H1 (cell line): Measurements from ENCODE around the gene ELOA. TPM values are rescaled to one million over a fixed set of nuclear protein-coding genes. Genes with fewer than 3 reads are reported as not detected.

Source experiments
- CTCF ChIA-PET: fragments of 300-600 bp; sonication (Branson Sonifier 250); formaldehyde crosslinking; loops from one replicate; lab custom pipeline; 2021; ENCODE audit not compliant: partially characterized antibody; lab: Charles Lee
- POLR2A ChIA-PET: fragments of 300-600 bp; sonication (Branson Sonifier 250); formaldehyde crosslinking; loops from one replicate; lab custom pipeline; 2021; ENCODE audit warnings: inconsistent platforms; ENCODE audit not compliant: partially characterized antibody; lab: Charles Lee
- DNase-seq, 2 experiments: peaks; one replicate each; pipeline versions ENCODE4 v3.0.0 to v3.0.0-alpha.2; 2010 to 2022; ENCODE audit warnings: low spot score in 2 of 2, low read depth in 1 of 2, mixed read lengths in 1 of 2
- FAIRE-seq: peaks from 2 replicates; lab custom pipeline; 2011; peaks lifted over from hg19 to GRCh38; lab: Jason Lieb, UNC
- H2AFZ ChIP-seq: 2 replicates; pipeline ENCODE4 v1.8.1; 2012; ENCODE audit warnings: low read length, inconsistent platforms
- H2AK5ac ChIP-seq: 2 replicates; pipeline ENCODE4 v1.6.1; 2013; ENCODE audit warnings: low read depth, low read length
- H2BK120ac ChIP-seq: replicated peaks from 2 replicates; pipeline ENCODE3; 2013; ENCODE audit warnings: low read depth, low read length, inconsistent platforms
- H2BK12ac ChIP-seq: 2 replicates; pipeline ENCODE4 v1.6.1; 2013; ENCODE audit warnings: low read depth, low read length
- H2BK15ac ChIP-seq: 2 replicates; pipeline ENCODE4 v1.6.1; 2013; ENCODE audit warnings: low read length
- H2BK20ac ChIP-seq: 2 replicates; pipeline ENCODE4 v1.6.1; 2013; ENCODE audit warnings: low read length
- H2BK5ac ChIP-seq: 2 replicates; pipeline ENCODE4 v1.6.1; 2013; ENCODE audit warnings: low read depth, low read length
- H3K14ac ChIP-seq: 2 replicates; pipeline ENCODE4 v1.6.1; 2013; ENCODE audit warnings: inconsistent platforms; ENCODE audit not compliant: insufficient read length
- H3K18ac ChIP-seq: 2 replicates; pipeline ENCODE4 v1.6.1; 2013; ENCODE audit warnings: low read length; ENCODE audit errors: extremely low read depth
- H3K23ac ChIP-seq: 2 replicates; pipeline ENCODE4 v1.6.1; 2013; ENCODE audit warnings: inconsistent platforms; ENCODE audit not compliant: insufficient read length
- H3K23me2 ChIP-seq: 2 replicates; pipeline ENCODE4 v1.6.1; 2013; ENCODE audit warnings: low read depth, low read length
- H3K27ac ChIP-seq: 2 replicates; pipeline ENCODE4 v1.6.1; 2011; ENCODE audit warnings: low read depth, low read length, inconsistent platforms
- H3K27me3 ChIP-seq, 4 experiments: replicated peaks in 1 of 4; 1 replicate in 1 of 4; 2 replicates in 3 of 4; pipeline versions ENCODE4 v1.6.1 to v1.8.1; 2011 to 2013; ENCODE audit warnings: low read length in 3 of 4, mild to moderate bottlenecking in 3 of 4, inconsistent platforms in 2 of 4, mixed read lengths in 2 of 4, moderate library complexity in 1 of 4; ENCODE audit not compliant: control insufficient read depth in 3 of 4, insufficient read depth in 3 of 4; ENCODE audit errors: extremely low read depth in 1 of 4
- H3K36me3 ChIP-seq, 4 experiments: 2 replicates each; pipeline versions ENCODE4 v1.6.1 to v1.8.1; 2011 to 2013; ENCODE audit warnings: mild to moderate bottlenecking in 4 of 4, low read length in 3 of 4, moderate library complexity in 2 of 4, control low read depth in 1 of 4, inconsistent platforms in 1 of 4; ENCODE audit not compliant: insufficient read depth in 4 of 4, control insufficient read depth in 2 of 4
- H3K4ac ChIP-seq: replicated peaks from 2 replicates; pipeline ENCODE3; 2013; ENCODE audit warnings: low read length, low read depth, mixed read lengths, inconsistent platforms; ENCODE audit not compliant: insufficient read length
- H3K4me1 ChIP-seq, 4 experiments: replicated peaks in 1 of 4; 1 replicate in 1 of 4; 2 replicates in 3 of 4; pipeline versions ENCODE4 v1.6.1 to v1.8.1; 2011 to 2013; ENCODE audit warnings: low read length in 3 of 4, inconsistent platforms in 2 of 4, mixed read lengths in 1 of 4; ENCODE audit not compliant: insufficient read depth in 4 of 4, control insufficient read depth in 3 of 4
- H3K4me2 ChIP-seq, 2 experiments: 2 replicates each; pipeline versions ENCODE4 v1.6.1 to v1.8.1; 2011 to 2013; ENCODE audit warnings: low read depth in 2 of 2, low read length in 2 of 2, control low read depth in 1 of 2, inconsistent platforms in 1 of 2, mild to moderate bottlenecking in 1 of 2; ENCODE audit not compliant: insufficient read depth in 1 of 2
- H3K4me3 ChIP-seq, 4 experiments: fragments of 200-600, 300-600 bp in 1 of 4; sonication (generic), shearing (Covaris generic), sonication (Bioruptor Twin) in 1 of 4; 2 replicates each; pipeline versions ENCODE4 v1.5.1 to v1.8.1; 2011 to 2016; ENCODE audit warnings: low read length in 4 of 4, low read depth in 3 of 4, control low read depth in 2 of 4, inconsistent platforms in 2 of 4, mild to moderate bottlenecking in 2 of 4, mixed read lengths in 1 of 4, moderate library complexity in 1 of 4; ENCODE audit not compliant: insufficient read depth in 2 of 4; ENCODE audit errors: extremely low read depth in 1 of 4
- H3K56ac ChIP-seq: replicated peaks from 2 replicates; pipeline ENCODE3; 2013; ENCODE audit warnings: low read depth, mild to moderate bottlenecking, mixed read lengths, low read length, inconsistent platforms; ENCODE audit not compliant: insufficient read length
- H3K79me1 ChIP-seq: 2 replicates; pipeline ENCODE4 v1.6.1; 2013; ENCODE audit warnings: low read depth, low read length, control low read depth
- H3K79me2 ChIP-seq, 2 experiments: 2 replicates each; pipeline versions ENCODE4 v1.6.1 to v1.8.1; 2012 to 2013; ENCODE audit warnings: low read length in 2 of 2, mild to moderate bottlenecking in 2 of 2, inconsistent platforms in 1 of 2; ENCODE audit not compliant: insufficient read depth in 2 of 2, control insufficient read depth in 1 of 2
- H3K9ac ChIP-seq, 4 experiments: replicated peaks in 1 of 4; 1 replicate in 1 of 4; 2 replicates in 3 of 4; pipeline versions ENCODE4 v1.6.1 to v1.8.1; 2011 to 2013; ENCODE audit warnings: low read depth in 3 of 4, low read length in 3 of 4, control low read depth in 2 of 4, mild to moderate bottlenecking in 2 of 4, moderate library complexity in 2 of 4, inconsistent platforms in 1 of 4; ENCODE audit errors: extremely low read depth in 1 of 4
- H3K9me3 ChIP-seq, 2 experiments: 2 replicates each; pipeline versions ENCODE4 v1.6.1 to v1.8.1; 2012 to 2013; ENCODE audit warnings: mild to moderate bottlenecking in 2 of 2, moderate library complexity in 2 of 2, control low read depth in 1 of 2, inconsistent platforms in 1 of 2, low read depth in 1 of 2, low read length in 1 of 2, mixed read lengths in 1 of 2; ENCODE audit not compliant: insufficient read depth in 2 of 2
- H4K20me1 ChIP-seq, 2 experiments: replicated peaks in 1 of 2; 2 replicates each; pipeline versions ENCODE3 to v1.8.1; 2011 to 2013; ENCODE audit warnings: inconsistent platforms in 2 of 2, low read length in 2 of 2, mild to moderate bottlenecking in 1 of 2; ENCODE audit not compliant: insufficient read depth in 2 of 2, control insufficient read depth in 1 of 2
- H4K5ac ChIP-seq: 2 replicates; pipeline ENCODE4 v1.6.1; 2013; ENCODE audit warnings: low read length, low read depth, mixed read lengths, inconsistent platforms; ENCODE audit not compliant: insufficient read length
- H4K8ac ChIP-seq: 2 replicates; pipeline ENCODE4 v1.8.0; 2013; ENCODE audit warnings: mild to moderate bottlenecking, moderate library complexity, low read length, inconsistent platforms; ENCODE audit not compliant: insufficient read depth; ENCODE audit errors: extremely low read depth
- H4K91ac ChIP-seq: replicated peaks from 2 replicates; pipeline ENCODE3; 2013; ENCODE audit warnings: low read length, mixed read lengths, inconsistent platforms; ENCODE audit not compliant: insufficient read length
- CREB1 ChIP-seq: IDR thresholded peaks from 2 replicates; pipeline ENCODE4 v1.6.1; 2012; ENCODE audit warnings: inconsistent platforms
- JUN ChIP-seq: IDR thresholded peaks from 2 replicates; pipeline ENCODE4 v1.6.1; 2011; ENCODE audit warnings: low read depth, mild to moderate bottlenecking, improper control_type of control experiment, low read length
- MAFK ChIP-seq: IDR thresholded peaks from 2 replicates; pipeline ENCODE4 v1.6.1; 2012; ENCODE audit warnings: low read depth, mild to moderate bottlenecking, improper control_type of control experiment, low read length
- SIN3A ChIP-seq, 2 experiments: IDR thresholded peaks in 1 of 2; conservative IDR thresholded peaks in 1 of 2; 2 replicates each; pipeline ENCODE4 v1.6.1; 2011 to 2012; ENCODE audit warnings: low read length in 2 of 2, improper control_type of control experiment in 1 of 2, low read depth in 1 of 2, mild to moderate bottlenecking in 1 of 2
- WGBS, 2 experiments: shearing (Covaris generic) in 1 of 2; methylation state at CpG; one replicate each; pipeline versions ENCODE4 v1.1.6 to v1.1.7; 2013 to 2015; ENCODE audit warnings: low lambda C conversion rate in 2 of 2, mixed read lengths in 2 of 2, inconsistent platforms in 1 of 2, low coverage in 1 of 2, missing lambda C conversion rate in 1 of 2; ENCODE audit not compliant: insufficient replicate concordance in 2 of 2, insufficient coverage in 1 of 2, insufficient read length in 1 of 2; ENCODE audit errors: extremely low coverage in 1 of 2, missing lambda C conversion rate in 1 of 2; 5-methylcytosine and 5-hydroxymethylcytosine counted together
- polyA plus RNA-seq, 7 experiments: library from polyadenylated mRNA; depleted of rRNA in 3 of 7; stranded (reverse) in 5 of 7; unstranded in 2 of 7; fragments of >200 nt in 5 of 7; fragments of 200-250 nt in 2 of 7; gene quantifications; 1 replicate in 5 of 7; 2 replicates in 1 of 7; 4 replicates in 1 of 7; pipeline versions ENCODE4 v1.2.1 to v1.2.3, GENCODE V29; 2011 to 2013; ENCODE audit warnings: missing spikeins in 2 of 7, mixed read lengths in 2 of 7
- total RNA-seq: library from RNA; stranded (reverse); fragmentation: NEBNext Ultra II Directional; extraction: Animal tissue kit (Norgen Biotek cat#: 25700); gene quantifications from 2 replicates; pipeline ENCODE4 v1.2.1, GENCODE V29; 2021

ELOA gene
- total and polyA plus RNA-seq, 2 of the 8 experiments (the other 6 are each of a cell fraction or from before 2014, with no cell fraction given), result 15.7 to 61.1 TPM

- ChIA-PET CTCF (interaction anchor here (0.7 to 2.0 kb wide), 6 partner anchors 10 to 75 kb away, joined by 3 to 8 read pairs (median 4); partner anchors contain the start of gene FUCA1), POLR2A (interaction anchor here (0.7 to 16.2 kb wide), 9 partner anchors 7 to 112 kb away, joined by 3 to 192 read pairs (median 8); partner anchors contain the start of genes ELOA, GALE, PITHD1 and RPL11)
- Histone ChIP-seq H3K4ac (peak overlapping the region; percentile 89), H4K91ac (peak overlapping the region; percentile 73), H3K9me3 (no peaks in the 10 kb centered on the region), H3K79me2 (peaks cover 4 to 21% of the 10 kb centered on the region in 2 experiments; a peak in 3 of 4 replicates), H4K20me1 (peaks cover 7 to 10% of the 10 kb centered on the region in 2 experiments), H2AFZ (no peak overlapping the region), H2BK12ac (peak overlapping the region; percentile 11; the same call in 1 of the 2 replicates), H3K9ac (peak overlapping the region in 3 of 4 experiments; percentile 36 to 64 (median 46); a peak in 4 of 7 replicates), H3K14ac (no peak overlapping the region), H3K4me2 (peak overlapping the region; percentile 74 to 96), H4K8ac (peak overlapping the region; percentile 80; the same call in 1 of the 2 replicates), H2BK120ac (no peak overlapping the region), H3K27ac (no peak overlapping the region), H3K27me3 (no peaks in the 10 kb centered on the region), H4K5ac (peak overlapping the region; percentile 25), H3K79me1 (peaks cover 10% of the 10 kb centered on the region; the same call in 1 of the 2 replicates), H3K4me1 (peaks cover 0 to 11% (median 6%) of the 10 kb centered on the region in 4 experiments; a peak in 5 of 7 replicates), H2BK15ac (no peak overlapping the region), H3K23ac (no peak overlapping the region), H2AK5ac (peak overlapping the region; percentile 49; the same call in 1 of the 2 replicates), H2BK5ac (peak overlapping the region; percentile 81), H3K56ac (no peak overlapping the region), H2BK20ac (no peak overlapping the region), H3K36me3 (peaks cover 2 to 23% (median 22%) of the 10 kb centered on the region in 4 experiments; a peak in 6 of 8 replicates), H3K18ac (no peak overlapping the region), H3K4me3 (peak overlapping the region; percentile 63 to 100 (median 96)), H3K23me2 (peaks cover 9% of the 10 kb centered on the region)
- WGBS, 2 experiments, result 74% methylated on average over 10 of the region's 19 CpGs; no CpG with 5 or more reads in 1 of the 2 experiments
- DNase-seq (no peak), FAIRE-seq (no peak)
- no peak for TF ChIP-seq MAFK
- no peak for TF ChIP-seq CREB1
- no peak for TF ChIP-seq JUN
- no peak for TF ChIP-seq SIN3A (conservative IDR thresholded peaks at IDR 0.05 in 1 of 2, IDR thresholded peaks at IDR 0.05 in 1 of 2; ENCODE audit: low read depth in 1 of 2, low read length in 2 of 2)
These were observed 49.1 kb downstream of the ELOA start for GRCh38 chr1:23792151-23792945.
